Fibroblast of skin of back (primary cell): ENCODE results near the gene PLXNA4.
"Not testable (repeated sequence)": the region's sequence is repeated elsewhere in the genome, so short reads cannot be mapped to it uniquely, and the experiment has no call there.

ENCODE experiments used
- DNase-seq: peaks from one replicate; pipeline ENCODE4 v3.0.0-alpha.2; 2013

The PLXNA4 gene

DNA sequence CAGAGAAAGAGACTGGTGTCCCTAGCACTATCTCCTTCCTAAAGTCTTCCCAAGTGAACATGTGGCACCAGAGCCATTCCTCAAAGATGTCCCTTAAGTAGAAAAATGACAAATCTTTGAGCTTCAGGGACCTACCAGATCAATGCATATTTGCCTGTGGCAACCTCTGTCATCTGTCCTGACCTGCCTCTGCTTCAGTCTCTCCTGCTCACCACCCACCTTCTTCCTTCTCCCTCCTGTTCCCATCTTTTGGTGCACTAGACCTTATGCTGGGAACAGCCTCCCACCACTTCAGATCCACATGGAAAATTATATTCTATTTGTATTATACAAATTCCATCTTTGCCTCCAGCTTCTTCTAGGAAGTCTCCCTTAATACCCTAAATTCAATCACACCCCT lies 386.4 kb downstream of the PLXNA4 start:
- no peak for DNase-seq

- DNase-seq = no peak
Observed at GRCh38 chr7:132187869-132188789, 388.1 kb downstream of the PLXNA4 start.

DNA sequence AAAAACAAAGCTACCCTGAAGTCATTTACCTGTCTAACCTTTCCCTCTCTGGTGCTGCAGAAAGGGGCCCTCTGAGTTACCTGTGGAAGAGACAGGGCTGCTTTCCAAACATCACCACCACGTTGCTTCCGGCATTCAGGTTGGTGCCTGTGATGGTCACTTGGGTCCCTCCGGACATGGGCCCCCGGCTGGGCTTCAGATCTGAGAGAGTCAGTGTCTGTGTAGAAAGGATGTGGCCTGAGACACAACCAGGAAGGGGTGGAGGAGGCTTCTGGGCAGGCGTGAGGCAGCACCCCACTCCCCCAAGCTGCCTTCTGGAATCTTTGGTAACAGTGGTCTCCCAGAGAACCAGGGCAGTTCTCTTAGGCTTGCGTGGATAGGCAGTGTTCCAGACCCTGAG lies 388.9 kb downstream of the PLXNA4 start:
- DNase-seq = no peak

DNA sequence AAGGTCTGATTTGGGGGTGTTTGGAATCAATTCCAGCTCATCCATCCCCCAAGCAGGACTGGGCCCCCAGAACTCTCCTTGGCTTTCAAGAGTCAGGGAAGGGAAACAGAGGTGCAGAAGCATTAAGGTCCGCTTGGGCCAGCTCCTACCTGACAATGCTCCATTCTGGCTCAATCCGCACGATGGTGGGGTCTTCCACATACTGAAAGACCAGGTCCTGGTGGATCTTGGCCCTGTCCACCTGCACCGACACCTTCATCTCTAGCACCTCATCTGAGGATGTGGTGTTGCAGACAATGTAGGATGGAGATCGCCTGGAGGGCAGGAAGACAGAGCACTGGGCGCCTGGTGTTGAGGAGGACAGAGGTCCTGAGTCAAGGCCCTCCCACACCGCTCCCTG lies 391.1 kb downstream of the PLXNA4 start:
- DNase-seq = no peak

GRCh38 chr7:132183781-132184380 lies 392.4 kb downstream of the PLXNA4 start:
- no peak for DNase-seq

- DNase-seq = no peak
Observed at GRCh38 chr7:132182992-132183391, 393.3 kb downstream of the PLXNA4 start.

GRCh38 chr7:132181946-132182685 lies 394.2 kb downstream of the PLXNA4 start:
- no peak for DNase-seq

- no peak for DNase-seq
Observed at GRCh38 chr7:132181371-132181770, 394.9 kb downstream of the PLXNA4 start.

- no peak for DNase-seq
Observed at GRCh38 chr7:132180481-132180880, 395.8 kb downstream of the PLXNA4 start.

DNA sequence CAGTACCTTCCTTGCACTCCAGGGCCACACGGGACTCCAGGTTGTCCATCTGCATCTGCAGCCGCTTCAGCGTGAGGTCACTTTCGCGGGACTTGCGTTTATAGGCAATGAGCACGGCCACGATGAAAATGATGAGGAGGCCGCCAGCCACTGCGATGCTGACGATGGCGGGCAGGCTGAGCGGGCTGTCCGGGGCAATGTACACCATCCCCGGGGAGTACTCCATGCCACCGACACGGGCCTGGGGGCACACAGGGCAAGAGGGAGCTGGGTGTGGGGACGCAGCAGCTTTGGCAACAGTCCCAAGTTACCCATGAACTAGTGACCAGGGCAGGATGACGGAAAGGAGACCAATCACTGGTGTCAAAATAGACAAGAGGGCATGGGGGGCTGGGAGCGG lies 396.6 kb downstream of the PLXNA4 start:
- no peak for DNase-seq

DNA sequence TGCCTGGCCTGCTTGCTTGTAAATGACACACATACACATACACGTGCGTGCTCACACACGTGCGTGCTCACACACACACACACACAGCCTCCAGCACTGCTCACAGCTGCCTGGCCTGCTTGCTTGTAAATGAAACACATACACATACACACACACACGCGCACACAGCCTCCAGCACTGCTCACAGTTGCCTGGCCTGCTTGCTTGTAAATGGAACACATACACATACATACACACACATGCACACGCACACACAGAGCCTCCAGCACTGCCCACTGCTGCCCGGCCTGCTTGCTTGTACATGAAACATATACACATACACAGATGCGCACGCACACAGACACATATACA lies 397.2 kb downstream of the PLXNA4 start:
- no peak for DNase-seq

GRCh38 chr7:132178402-132179079 lies 397.7 kb downstream of the PLXNA4 start:
- DNase-seq = not testable (repeated sequence)

DNA sequence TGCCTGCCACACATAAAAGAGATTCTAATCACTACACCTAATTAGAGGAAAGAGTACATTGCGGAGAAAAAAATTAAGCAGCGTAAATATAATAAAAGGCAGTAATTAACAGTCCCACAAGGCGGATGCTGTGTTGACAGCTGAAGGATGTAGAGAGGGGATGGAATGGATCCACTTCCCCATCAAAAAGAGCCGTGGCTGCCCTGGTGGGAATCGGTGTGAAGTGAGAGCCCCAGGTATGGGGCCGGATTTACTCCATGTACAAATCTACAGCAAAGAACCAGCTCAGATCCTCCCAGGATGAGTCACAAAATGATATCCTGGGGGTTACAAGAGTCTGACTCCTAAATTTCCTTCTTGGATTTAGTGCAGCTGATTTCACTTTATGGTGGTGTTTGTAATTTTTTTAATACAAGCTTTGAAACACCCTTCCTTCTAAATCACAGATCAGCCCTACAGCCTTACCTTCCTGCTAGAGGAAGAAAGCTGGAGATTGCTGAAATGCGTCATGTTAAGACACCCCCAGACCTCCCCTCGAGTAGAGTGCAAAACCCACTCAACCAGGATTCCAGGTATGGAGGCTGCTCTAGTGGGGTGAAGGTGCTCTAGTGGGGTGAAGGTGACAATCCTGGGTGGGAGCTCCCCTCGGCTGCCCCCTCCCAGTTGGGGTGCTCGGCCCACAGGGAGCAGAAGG lies 398.4 kb downstream of the PLXNA4 start:
- DNase-seq = peak; percentile 3

DNA sequence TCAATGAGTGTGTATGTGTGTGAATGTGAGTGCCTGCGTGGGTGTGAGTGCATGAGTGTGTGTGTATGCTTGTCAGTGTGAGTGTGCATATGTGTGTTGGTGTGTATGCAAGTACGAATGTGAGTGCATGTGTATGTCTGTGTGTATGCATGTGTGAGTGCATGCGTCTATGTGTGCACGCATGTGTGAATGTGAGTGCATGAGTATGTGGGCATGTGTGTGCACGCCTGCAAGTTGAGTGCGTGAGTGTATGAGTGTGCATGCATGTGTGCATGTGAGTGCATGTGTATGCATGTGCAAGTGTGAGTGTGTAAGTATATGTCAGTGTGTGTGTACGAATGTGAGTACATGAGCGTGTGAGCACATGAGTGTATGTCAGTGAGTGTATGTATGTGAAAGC lies 399.6 kb downstream of the PLXNA4 start:
- DNase-seq = no peak

DNA sequence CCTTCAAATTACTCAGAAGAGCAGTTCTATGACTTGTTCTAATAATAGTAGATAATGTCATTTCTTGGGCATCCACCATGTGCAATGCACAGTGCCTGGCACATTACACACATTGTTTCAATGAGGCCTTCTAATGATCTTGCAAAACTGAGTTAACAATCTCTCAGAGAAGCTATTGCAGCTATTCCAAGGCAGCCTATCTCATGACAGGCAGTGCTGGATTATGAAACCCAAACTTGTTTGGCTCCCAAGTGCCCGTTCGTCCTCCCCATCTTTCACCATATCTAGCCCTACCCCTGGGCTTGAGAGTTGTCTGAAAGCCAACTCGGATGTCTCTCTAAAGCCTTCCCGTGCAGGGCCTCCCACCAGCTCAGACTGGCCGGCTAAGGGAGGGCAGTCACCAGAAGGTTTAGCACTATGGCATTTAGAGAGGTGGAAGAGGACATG lies 405.1 kb downstream of the PLXNA4 start:
- no peak for DNase-seq

DNA sequence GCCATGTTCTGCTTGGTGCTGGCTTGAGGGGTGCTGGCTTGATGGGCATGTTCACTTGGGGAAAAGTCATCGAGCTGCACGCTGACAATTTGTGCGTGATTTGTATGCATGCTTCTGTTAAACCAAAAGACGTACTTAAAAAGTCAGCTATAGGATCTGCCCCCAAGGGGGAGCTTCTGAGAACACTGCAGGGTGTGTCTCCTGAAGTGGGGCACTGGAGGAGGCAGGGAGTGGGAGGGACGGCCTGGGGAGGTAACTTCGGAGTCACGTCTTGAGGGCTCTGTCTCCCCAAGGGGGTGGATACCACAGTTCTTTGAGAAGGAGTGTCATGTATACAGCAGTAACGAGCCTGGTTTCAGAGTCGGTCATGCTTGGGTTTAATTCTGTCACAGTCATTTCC lies 406.5 kb downstream of the PLXNA4 start:
- no peak for DNase-seq

DNA sequence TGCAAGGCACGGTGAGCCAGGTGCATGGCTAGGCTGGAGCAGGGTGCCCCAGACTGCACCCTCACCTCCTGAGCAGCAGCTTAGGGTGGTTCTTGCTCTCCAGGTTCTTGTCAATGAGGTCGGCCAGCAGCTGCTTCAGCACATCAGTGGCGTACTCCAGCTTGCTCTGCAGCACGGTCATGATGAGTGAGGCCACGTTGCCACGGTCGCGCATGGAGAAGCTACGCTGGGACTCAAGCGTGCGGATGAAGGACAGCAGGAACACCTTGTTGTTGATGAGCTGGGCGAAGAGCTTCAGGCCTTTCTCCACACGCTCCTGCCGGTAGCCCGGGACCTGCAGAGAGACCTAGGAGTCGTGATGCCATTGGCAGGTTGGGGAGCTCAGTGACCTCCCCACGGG lies 408.0 kb downstream of the PLXNA4 start:
- DNase-seq = no peak

DNA sequence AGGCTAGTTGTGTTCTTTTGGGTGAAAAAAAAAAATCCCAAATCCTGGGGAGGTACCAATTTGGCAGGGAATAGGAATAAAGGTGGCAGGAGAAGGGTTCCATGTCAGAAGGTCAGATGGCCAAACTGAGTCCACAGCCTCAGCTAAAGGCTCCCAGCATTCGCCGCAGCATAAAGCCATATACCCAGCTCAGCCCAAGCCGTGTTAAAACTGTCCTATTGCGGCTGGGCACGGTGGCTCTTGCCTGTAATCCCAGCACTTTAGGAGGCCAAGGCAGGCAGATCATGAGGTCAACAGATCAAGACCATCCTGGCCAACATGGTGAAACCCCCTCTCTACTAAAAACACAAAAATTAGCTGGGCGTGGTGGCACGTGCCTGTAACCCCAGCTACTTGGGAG lies 410.6 kb downstream of the PLXNA4 start:
- DNase-seq = not testable (repeated sequence)

- no peak for DNase-seq
Observed at GRCh38 chr7:132164558-132165125, 411.6 kb downstream of the PLXNA4 start.

- DNase-seq = no peak
Observed at GRCh38 chr7:132162556-132163144, 413.6 kb downstream of the PLXNA4 start.

DNA sequence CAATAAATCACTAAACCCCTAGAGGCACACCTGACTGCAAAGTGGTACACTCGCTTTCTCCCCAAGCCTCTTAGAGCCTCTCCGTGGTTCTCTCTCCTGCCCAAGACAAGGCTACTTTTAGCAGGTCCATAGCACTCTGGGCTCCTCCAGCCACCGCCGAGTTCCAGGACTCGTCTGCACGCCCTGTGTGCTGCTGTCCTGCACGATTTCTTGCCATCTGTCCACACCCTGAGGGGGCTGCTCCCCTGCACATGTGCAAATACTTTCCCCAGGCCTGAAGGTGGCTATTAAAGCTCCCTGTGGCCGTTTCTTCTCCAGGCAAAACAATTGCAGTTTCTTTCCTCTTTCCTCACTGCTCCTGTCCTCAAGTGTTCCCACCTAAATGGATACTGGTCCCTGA lies 414.3 kb downstream of the PLXNA4 start:
- no peak for DNase-seq

GRCh38 chr7:132161533-132161915 lies 414.7 kb downstream of the PLXNA4 start:
- no peak for DNase-seq
